GM20000 (cell line): ENCODE data around the gene FAM20C.

Source experiments
- DNase-seq: peaks from one replicate; pipeline ENCODE4 v3.0.0; 2012; ENCODE audit warnings: low spot score
- CTCF ChIP-seq: IDR thresholded peaks from 2 replicates; pipeline ENCODE4 v1.5.1; 2012; ENCODE audit warnings: mild to moderate bottlenecking, control low read depth; ENCODE audit errors: extremely low read depth, missing control alignments

FAM20C gene

GRCh38 chr7:297611-298374, 105.4 kb downstream of the FAM20C start:
- no peak for TF ChIP-seq CTCF

GRCh38 chr7:298375-298702, 106.0 kb downstream of the FAM20C start:
- DNase-seq, result no peak
- TF ChIP-seq CTCF, result no peak

More at GRCh38 chr7:297611-298374, 105.4 kb downstream of the FAM20C start:
- no peak for DNase-seq

- DNase-seq, result no peak
- no peak for TF ChIP-seq CTCF
Measured at GRCh38 chr7:298743-299142, 106.4 kb downstream of the FAM20C start.

GRCh38 chr7:299169-299568, 106.8 kb downstream of the FAM20C start:
- no peak for TF ChIP-seq CTCF
- no peak for DNase-seq

GRCh38 chr7:299628-300027, 107.3 kb downstream of the FAM20C start:
- DNase-seq, result no peak
- TF ChIP-seq CTCF, result no peak

GRCh38 chr7:300048-300447, 107.7 kb downstream of the FAM20C start:
- no peak for TF ChIP-seq CTCF
- no peak for DNase-seq

- no peak for DNase-seq
- TF ChIP-seq CTCF, result no peak
Measured at GRCh38 chr7:300546-301290, 108.3 kb downstream of the FAM20C start.
